ENCODE results near the gene PGAP6.

The PGAP6 gene

GRCh38 chr16:397135-397661, 15.4 kb upstream of the PGAP6 start, which contains the start of gene NME4:
NME4 (plus strand) TSS chr16:397199; CDS start chr16:397223, 24 bp downstream.
- in situ Hi-C loops (cut with HindIII; ENCODE audit: low sequenced_read_pairs), result no loop called here
- peak within 1 kb of the TSS; percentile 53 for H3K4me3 ChIP-seq (ENCODE audit: low read depth, low read length)
- no peak for TF ChIP-seq CTCF (IDR thresholded peaks at IDR 0.05; ENCODE audit: low read depth, low read length, missing control alignments)
- DNase-seq (ENCODE audit: low read depth), result no peak

- in situ Hi-C loops (cut with HindIII; ENCODE audit: low sequenced_read_pairs), result no loop called here
- peak overlapping the region; percentile 40 for H3K4me3 ChIP-seq (ENCODE audit: low read depth, low read length)
- no peak for DNase-seq (ENCODE audit: low read depth)
- TF ChIP-seq CTCF (IDR thresholded peaks at IDR 0.05; ENCODE audit: low read depth, low read length, missing control alignments), result no peak
These were observed 14.8 kb upstream of the PGAP6 start for GRCh38 chr16:396605-397004.

DNA sequence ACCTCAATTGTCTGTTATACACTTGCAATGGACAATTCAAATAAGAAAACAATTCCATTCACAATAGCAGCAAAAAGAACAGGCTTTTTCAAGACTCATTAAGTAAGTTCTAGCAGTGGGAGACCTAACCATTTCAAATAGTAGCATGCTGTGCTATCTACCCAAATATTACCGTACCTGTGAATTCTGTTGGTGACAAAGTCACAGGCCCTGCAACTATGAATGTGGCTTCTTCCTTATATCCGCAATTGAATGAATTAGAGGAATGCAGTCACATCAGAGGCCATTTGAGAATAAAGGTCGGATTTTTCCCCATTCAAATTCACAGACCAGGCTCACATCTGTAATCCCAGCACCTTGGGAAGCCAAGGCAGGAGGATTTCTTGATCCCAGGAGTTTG, 14.4 kb upstream of the PGAP6 start:
- in situ Hi-C loops (cut with HindIII; ENCODE audit: low sequenced_read_pairs), result no loop called here
- no peak for TF ChIP-seq CTCF (IDR thresholded peaks at IDR 0.05; ENCODE audit: low read depth, low read length, missing control alignments)
- peak overlapping the region; percentile 40 for H3K4me3 ChIP-seq (ENCODE audit: low read depth, low read length)
- DNase-seq (ENCODE audit: low read depth), result no peak

DNA sequence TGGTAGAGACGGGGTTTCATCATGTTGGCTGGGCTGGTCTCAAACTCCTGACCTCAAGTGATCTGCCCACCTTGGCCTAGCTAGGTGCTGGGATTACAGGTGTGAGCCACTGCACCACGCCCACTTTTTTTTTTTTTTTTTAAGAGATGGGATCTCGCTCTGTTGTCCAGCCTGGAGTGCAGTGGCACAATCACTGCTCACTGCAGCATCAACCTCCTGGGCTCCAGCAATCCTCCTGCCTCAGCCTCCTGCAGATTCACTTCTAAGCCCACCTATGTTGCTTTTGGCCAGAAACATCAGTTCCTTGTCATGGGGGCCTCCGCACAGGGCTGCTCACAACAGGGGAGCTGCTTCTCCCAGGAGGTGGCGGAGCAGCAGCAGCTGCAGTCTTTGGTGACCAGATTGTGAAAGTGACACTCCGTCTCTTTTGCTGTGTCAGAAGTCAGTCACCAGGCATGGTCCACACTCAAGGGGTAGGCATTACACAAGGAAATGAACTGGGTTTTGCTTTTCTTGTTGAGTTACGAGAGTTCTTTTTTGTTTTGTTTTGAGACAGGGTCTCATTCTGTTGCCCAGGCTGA, 10.8 kb upstream of the PGAP6 start:
- in situ Hi-C loops (cut with HindIII; ENCODE audit: low sequenced_read_pairs), result no loop called here
- no peak overlapping the region for H3K4me3 ChIP-seq (ENCODE audit: low read depth, low read length)
- no peak for TF ChIP-seq CTCF (IDR thresholded peaks at IDR 0.05; ENCODE audit: low read depth, low read length, missing control alignments)
- no peak for DNase-seq (ENCODE audit: low read depth)

- in situ Hi-C loops (cut with HindIII; ENCODE audit: low sequenced_read_pairs), result no loop called here
- H3K4me3 ChIP-seq (ENCODE audit: low read depth, low read length), result no peak overlapping the region
- TF ChIP-seq CTCF (IDR thresholded peaks at IDR 0.05; ENCODE audit: low read depth, low read length, missing control alignments), result peak; percentile 90
- DNase-seq (ENCODE audit: low read depth), result peak; percentile 43
These were observed 10.1 kb upstream of the PGAP6 start for GRCh38 chr16:391885-392335.

DNA sequence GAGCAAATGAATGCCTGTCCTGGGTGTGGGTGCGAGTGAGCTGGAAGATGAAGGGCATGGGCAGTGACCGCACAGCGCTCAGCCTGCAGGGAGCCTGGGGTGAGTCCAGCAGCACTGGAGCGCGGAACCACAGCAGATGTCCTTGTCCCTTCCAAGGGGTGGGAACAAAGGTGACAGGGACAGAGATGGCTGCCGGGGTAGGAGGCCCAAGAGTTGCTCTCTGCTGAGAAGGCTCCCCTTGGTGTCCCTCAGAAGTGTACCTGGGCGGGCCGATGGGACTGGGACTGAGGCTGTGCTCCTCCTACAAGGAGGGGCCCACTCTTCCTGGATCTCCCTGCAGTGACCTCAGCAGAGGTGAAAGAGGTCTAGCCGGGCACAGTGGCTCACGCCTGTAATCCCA, 7.6 kb upstream of the PGAP6 start:
- H3K4me3 ChIP-seq (ENCODE audit: low read depth, low read length), result no peak overlapping the region
- in situ Hi-C loops (cut with HindIII; ENCODE audit: low sequenced_read_pairs), result no loop called here
- no peak for DNase-seq (ENCODE audit: low read depth)
- TF ChIP-seq CTCF (IDR thresholded peaks at IDR 0.05; ENCODE audit: low read depth, low read length, missing control alignments), result no peak
